ENCODE measurements around the gene TCF3.

The TCF3 gene

DNA sequence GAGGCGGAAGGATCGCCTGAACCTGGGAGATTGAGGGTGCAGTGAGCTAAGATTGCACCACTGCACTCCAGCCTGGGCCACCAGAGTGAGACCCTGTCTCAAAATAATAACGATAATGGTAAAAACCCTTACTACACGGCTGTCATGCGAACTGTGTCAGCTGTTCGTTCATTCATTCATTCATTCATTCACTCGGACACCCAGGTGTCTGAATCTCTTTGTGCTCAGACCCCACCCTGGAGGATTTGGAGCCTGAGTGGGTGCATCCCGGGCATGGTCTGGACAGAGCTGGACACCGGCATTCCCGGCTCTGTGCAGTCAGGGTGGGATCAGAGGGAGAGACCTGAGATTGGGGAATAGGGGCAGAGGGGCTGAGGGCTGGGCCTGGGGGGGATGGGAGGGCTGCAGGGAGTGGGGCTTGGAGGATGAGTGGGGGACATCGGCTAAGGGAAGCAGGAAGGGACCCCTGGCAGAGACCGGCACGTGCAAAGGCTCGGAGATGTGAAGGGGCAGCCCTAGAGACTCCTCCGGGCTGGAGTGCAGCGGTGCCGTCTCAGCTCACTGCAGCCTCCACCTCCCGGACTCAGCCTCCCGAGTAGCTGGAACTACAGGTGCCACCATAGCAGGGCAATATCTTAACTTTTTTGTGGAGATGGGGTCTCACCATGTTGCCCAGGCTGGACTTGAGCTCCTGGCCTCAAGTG is 31.6 kb upstream of the TCF3 start:
- no peaks in the 10 kb centered on the region for H4K20me1 ChIP-seq (ENCODE audit: insufficient read depth, low read length, poor library complexity, severe bottlenecking)
- no peaks in the 10 kb centered on the region for H3K9me2 ChIP-seq (replicated peaks; ENCODE audit: low read depth, low read length)
- no peaks in the 10 kb centered on the region for H3K79me2 ChIP-seq (ENCODE audit: insufficient read depth, low read length)
- H3K4me2 ChIP-seq (ENCODE audit: low read depth, low read length, poor library complexity, severe bottlenecking), result no peak overlapping the region
- no peaks in the 10 kb centered on the region for H3K27me3 ChIP-seq (ENCODE audit: insufficient read depth, low read length, poor library complexity, severe bottlenecking)
- H3K9me3 ChIP-seq (ENCODE audit: insufficient read depth, low read depth, low read length), result no peaks in the 10 kb centered on the region
- TF ChIP-seq, protein P1, sequence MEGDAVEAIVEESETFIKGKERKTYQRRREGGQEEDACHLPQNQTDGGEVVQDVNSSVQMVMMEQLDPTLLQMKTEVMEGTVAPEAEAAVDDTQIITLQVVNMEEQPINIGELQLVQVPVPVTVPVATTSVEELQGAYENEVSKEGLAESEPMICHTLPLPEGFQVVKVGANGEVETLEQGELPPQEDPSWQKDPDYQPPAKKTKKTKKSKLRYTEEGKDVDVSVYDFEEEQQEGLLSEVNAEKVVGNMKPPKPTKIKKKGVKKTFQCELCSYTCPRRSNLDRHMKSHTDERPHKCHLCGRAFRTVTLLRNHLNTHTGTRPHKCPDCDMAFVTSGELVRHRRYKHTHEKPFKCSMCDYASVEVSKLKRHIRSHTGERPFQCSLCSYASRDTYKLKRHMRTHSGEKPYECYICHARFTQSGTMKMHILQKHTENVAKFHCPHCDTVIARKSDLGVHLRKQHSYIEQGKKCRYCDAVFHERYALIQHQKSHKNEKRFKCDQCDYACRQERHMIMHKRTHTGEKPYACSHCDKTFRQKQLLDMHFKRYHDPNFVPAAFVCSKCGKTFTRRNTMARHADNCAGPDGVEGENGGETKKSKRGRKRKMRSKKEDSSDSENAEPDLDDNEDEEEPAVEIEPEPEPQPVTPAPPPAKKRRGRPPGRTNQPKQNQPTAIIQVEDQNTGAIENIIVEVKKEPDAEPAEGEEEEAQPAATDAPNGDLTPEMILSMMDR (conservative IDR thresholded peaks at IDR 0.05; ENCODE audit: low read length), result no peak
- no peak for TF ChIP-seq EZH2phosphoT487 (IDR thresholded peaks at IDR 0.05; ENCODE audit: borderline replicate concordance)
- no peak overlapping the region for H3K4me3 ChIP-seq (ENCODE audit: low read length, poor library complexity, severe bottlenecking)
- H2AFZ ChIP-seq (ENCODE audit: low read length), result no peak overlapping the region
- H3K36me3 ChIP-seq (ENCODE audit: insufficient read depth, low read length), result no peaks in the 10 kb centered on the region
- H3K4me1 ChIP-seq (ENCODE audit: insufficient read depth, low read length, poor library complexity, severe bottlenecking), result no peaks in the 10 kb centered on the region
- H3F3A ChIP-seq (ENCODE audit: low read depth), result no peaks in the 10 kb centered on the region
- H3K9ac ChIP-seq (ENCODE audit: low read depth, low read length, poor library complexity, severe bottlenecking), result no peak overlapping the region

DNA sequence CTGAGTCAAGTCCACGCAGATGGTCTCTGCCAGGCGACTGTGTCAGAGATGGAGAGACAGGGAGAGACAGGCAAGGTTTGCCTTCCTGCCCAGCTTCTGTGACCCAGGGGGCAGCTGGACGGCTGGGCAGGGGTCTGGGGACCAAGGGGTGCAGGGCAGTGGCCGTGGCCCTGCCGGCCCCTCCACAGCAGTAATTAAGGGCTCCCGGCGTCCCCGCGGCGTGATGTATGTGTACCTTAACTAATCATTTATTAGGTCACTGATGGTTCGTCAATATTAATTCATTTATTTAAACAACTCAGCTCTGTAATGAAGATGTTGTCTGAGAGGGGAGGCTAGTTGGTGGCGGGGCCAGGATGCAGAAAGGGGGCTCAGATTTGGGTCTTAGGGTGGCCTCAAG is 28.6 kb upstream of the TCF3 start:
- H3K4me3 ChIP-seq (ENCODE audit: low read length, poor library complexity, severe bottlenecking), result no peak overlapping the region
- TF ChIP-seq, protein P1 (conservative IDR thresholded peaks at IDR 0.05; ENCODE audit: low read length), result no peak
- TF ChIP-seq EZH2phosphoT487 (IDR thresholded peaks at IDR 0.05; ENCODE audit: borderline replicate concordance), result no peak
- H4K20me1 ChIP-seq (ENCODE audit: insufficient read depth, low read length, poor library complexity, severe bottlenecking), result no peaks in the 10 kb centered on the region
- H3K79me2 ChIP-seq (ENCODE audit: insufficient read depth, low read length), result no peaks in the 10 kb centered on the region
- no peaks in the 10 kb centered on the region for H3K9me3 ChIP-seq (ENCODE audit: insufficient read depth, low read depth, low read length)
- no peaks in the 10 kb centered on the region for H3F3A ChIP-seq (ENCODE audit: low read depth)
- no peak overlapping the region for H3K9ac ChIP-seq (ENCODE audit: low read depth, low read length, poor library complexity, severe bottlenecking)
- no peaks in the 10 kb centered on the region for H3K9me2 ChIP-seq (replicated peaks; ENCODE audit: low read depth, low read length)
- no peaks in the 10 kb centered on the region for H3K4me1 ChIP-seq (ENCODE audit: insufficient read depth, low read length, poor library complexity, severe bottlenecking)
- H3K4me2 ChIP-seq (ENCODE audit: low read depth, low read length, poor library complexity, severe bottlenecking), result no peak overlapping the region
- no peaks in the 10 kb centered on the region for H3K36me3 ChIP-seq (ENCODE audit: insufficient read depth, low read length)
- H2AFZ ChIP-seq (ENCODE audit: low read length), result no peak overlapping the region
- no peaks in the 10 kb centered on the region for H3K27me3 ChIP-seq (ENCODE audit: insufficient read depth, low read length, poor library complexity, severe bottlenecking)

DNA sequence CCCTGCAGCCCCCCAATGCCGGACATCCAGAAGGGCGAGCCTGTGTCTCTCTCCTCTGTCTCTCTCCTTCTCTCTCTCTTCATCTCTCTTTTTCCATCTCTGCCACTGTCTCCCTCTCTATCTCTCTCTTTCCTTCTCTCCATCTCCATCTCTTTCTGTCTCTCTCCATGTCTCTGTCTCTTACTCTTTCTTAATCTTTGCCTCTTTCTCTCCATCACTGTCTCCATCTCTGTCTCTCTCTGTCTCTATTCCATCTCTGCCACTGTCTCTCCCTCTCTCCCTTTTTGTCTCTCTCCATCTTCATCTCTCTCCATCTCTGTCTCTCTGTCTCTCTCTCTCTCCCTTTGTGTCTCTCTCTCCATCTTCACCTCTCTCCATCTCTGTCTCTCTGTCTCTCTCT is 25.7 kb upstream of the TCF3 start:
- Histone ChIP-seq H3K9me2 (replicated peaks; ENCODE audit: low read depth, low read length) (no peaks in the 10 kb centered on the region), H3K4me2 (ENCODE audit: low read depth, low read length, poor library complexity, severe bottlenecking) (no peak overlapping the region), H4K20me1 (ENCODE audit: insufficient read depth, low read length, poor library complexity, severe bottlenecking) (no peaks in the 10 kb centered on the region), H2AFZ (ENCODE audit: low read length) (no peak overlapping the region), H3F3A (ENCODE audit: low read depth) (no peaks in the 10 kb centered on the region), H3K27me3 (ENCODE audit: insufficient read depth, low read length, poor library complexity, severe bottlenecking) (no peaks in the 10 kb centered on the region), H3K79me2 (ENCODE audit: insufficient read depth, low read length) (no peaks in the 10 kb centered on the region), H3K4me3 (ENCODE audit: low read length, poor library complexity, severe bottlenecking) (no peak overlapping the region), H3K9ac (ENCODE audit: low read depth, low read length, poor library complexity, severe bottlenecking) (no peak overlapping the region), H3K9me3 (ENCODE audit: insufficient read depth, low read depth, low read length) (no peaks in the 10 kb centered on the region), H3K4me1 (ENCODE audit: insufficient read depth, low read length, poor library complexity, severe bottlenecking) (no peaks in the 10 kb centered on the region), H3K36me3 (ENCODE audit: insufficient read depth, low read length) (no peaks in the 10 kb centered on the region)
- TF ChIP-seq, protein P1 (conservative IDR thresholded peaks at IDR 0.05; ENCODE audit: low read length), result no peak
- TF ChIP-seq EZH2phosphoT487 (IDR thresholded peaks at IDR 0.05; ENCODE audit: borderline replicate concordance), result no peak
